Measurements from ENCODE around the gene CRLF1.
A peak's percentile ranks its signal among the peaks of the same experiment; 100 is the strongest.

The CRLF1 gene

DNA sequence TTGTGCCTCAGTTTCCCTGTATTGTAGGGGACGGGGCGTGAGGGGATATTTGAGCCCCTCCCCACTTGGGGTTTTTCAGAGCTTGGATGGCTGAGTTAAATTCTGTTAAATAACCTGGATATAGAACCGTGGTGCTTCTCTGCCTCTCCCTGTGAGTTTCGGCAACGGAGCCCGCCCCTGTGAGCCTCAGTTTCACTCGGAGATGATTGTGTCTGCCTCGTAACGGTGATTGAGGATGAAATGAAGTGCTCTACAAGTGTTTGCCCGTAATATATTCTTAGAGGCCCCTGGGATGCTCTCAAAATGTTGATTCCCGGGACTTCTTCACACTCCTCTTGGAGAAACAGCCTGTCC lies 48.4 kb downstream of the CRLF1 start:
- Histone ChIP-seq H3K4me1 (no peaks in the 10 kb centered on the region), H3K27me3 (no peaks in the 10 kb centered on the region), H3K36me3 (peaks cover 17% of the 10 kb centered on the region), H3K9me3 (no peaks in the 10 kb centered on the region), H3K4me3 (ENCODE audit: low read depth, low read length) (peak overlapping the region; percentile 99)
- TF ChIP-seq, protein P1, sequence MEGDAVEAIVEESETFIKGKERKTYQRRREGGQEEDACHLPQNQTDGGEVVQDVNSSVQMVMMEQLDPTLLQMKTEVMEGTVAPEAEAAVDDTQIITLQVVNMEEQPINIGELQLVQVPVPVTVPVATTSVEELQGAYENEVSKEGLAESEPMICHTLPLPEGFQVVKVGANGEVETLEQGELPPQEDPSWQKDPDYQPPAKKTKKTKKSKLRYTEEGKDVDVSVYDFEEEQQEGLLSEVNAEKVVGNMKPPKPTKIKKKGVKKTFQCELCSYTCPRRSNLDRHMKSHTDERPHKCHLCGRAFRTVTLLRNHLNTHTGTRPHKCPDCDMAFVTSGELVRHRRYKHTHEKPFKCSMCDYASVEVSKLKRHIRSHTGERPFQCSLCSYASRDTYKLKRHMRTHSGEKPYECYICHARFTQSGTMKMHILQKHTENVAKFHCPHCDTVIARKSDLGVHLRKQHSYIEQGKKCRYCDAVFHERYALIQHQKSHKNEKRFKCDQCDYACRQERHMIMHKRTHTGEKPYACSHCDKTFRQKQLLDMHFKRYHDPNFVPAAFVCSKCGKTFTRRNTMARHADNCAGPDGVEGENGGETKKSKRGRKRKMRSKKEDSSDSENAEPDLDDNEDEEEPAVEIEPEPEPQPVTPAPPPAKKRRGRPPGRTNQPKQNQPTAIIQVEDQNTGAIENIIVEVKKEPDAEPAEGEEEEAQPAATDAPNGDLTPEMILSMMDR (IDR thresholded peaks at IDR 0.05; ENCODE audit: low read depth, low read length): no peak
- DNase-seq: no peak

DNA sequence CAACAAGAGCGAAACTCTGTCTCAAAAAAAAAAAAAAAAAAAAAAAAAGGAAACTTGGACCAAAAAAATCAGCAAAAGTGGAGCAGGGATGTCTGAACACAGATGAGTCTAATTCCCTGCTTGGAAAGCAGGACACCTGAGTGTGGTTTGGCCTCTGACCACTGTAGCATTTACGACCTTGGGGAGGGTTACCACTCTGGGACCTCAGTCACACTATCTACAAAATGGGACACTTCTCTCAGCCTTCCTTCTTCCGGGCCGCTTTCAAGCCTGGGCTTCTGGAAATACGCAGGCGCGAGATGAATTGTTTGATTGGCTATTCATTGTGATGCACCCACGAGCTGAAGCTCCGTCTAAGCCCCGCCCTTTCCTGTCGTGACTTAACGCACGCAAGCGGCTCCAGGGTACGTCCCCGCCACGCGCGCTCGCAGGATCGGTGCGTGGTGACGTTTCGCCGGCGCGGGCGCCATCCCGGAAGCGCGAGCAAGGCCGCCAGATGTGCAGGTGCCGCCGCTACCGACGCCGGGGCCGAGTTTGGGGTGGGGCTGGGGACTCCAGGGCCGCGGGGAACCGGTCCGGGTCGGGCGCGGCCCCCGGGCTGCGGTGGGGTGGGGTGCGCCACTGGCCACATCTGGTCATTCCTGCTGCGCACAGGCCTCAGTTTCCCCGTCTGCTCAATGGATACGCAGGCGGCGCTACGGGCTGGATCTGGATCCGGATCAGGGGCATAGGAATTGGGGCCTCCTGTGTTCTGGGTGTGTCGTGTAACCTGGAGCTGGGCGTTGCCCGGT lies 49.0 kb downstream of the CRLF1 start, which contains the start of gene KXD1:
KXD1 (plus strand) TSS at position 460 of the 791 bp plus-strand sequence. CDS start 4,187 bp downstream, outside the sequence.
- TF ChIP-seq, protein P1 (IDR thresholded peaks at IDR 0.05; ENCODE audit: low read depth, low read length): no peak
- H3K9me3 ChIP-seq: no peaks in the 10 kb centered on the region
- H3K36me3 ChIP-seq: peaks cover 14% of the 10 kb centered on the region
- H3K27me3 ChIP-seq: no peaks in the 10 kb centered on the region
- DNase-seq: peak; percentile 97
- no peaks in the 10 kb centered on the region for H3K4me1 ChIP-seq
- peak within 1 kb of the TSS; percentile 99 for H3K4me3 ChIP-seq (ENCODE audit: low read depth, low read length)

DNA sequence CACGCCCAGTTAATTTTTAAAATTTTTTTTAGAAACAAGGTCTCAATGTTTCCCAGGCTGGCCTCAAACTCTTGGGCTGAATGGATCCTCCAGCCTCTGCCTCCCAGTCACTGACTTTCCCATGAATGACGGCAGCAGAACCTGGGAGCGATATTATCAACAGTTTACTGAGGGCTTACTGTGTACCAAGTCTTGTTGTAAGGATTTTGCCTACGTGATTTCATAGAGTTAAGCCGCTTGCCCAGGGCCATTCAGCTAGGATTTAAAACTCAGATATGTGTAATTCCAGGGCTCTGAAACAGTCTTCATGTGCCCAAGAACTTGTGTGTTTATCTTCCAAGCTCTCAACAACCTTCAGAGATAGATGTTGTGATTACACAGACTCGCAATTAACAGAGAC lies 55.0 kb downstream of the CRLF1 start:
- no peaks in the 10 kb centered on the region for H3K36me3 ChIP-seq

DNA sequence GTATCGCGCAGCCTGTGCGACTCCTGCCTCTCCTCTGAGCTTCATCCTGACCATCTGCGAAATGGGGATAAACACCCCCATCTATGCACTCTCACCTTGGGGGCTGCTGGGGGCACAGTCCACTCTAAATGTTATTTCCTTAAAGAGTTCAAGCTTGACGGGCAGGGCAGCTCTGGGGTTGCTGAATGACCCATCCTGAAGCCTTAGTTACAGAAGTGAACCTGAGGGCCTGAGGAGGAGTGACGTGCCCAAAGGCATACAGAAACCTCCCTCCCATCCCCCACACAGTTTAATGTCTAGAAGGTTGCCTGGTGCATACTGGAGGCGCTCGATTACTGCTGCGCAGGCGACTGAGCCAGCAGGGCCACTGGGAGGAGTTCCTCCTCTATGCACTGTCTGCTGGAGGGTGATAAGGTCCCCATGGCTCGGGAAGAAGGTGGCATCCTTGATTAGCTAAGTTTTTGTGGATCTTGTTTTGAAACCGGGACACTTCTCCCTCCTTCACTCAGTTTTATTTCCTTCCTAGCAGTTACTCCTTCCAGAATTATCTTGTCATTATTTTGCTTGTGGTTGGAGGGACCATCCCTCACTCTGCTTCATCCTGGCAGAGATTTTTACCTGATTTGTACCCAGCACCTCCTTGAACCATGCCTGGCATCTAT lies 62.7 kb downstream of the CRLF1 start:
- TF ChIP-seq, protein P1 (IDR thresholded peaks at IDR 0.05; ENCODE audit: low read depth, low read length): peak; percentile 14; the same call in 1 of the 2 replicates
- Histone ChIP-seq H3K4me3 (ENCODE audit: low read depth, low read length) (peak overlapping the region; percentile 54), H3K9me3 (no peaks in the 10 kb centered on the region), H3K4me1 (peaks cover 5% of the 10 kb centered on the region), H3K36me3 (peaks cover 20% of the 10 kb centered on the region), H3K27me3 (no peaks in the 10 kb centered on the region)
- DNase-seq: peak; percentile 63

More for the DNA sequence above, 55.0 kb downstream of the CRLF1 start:
- H3K4me1 ChIP-seq: no peaks in the 10 kb centered on the region
- H3K9me3 ChIP-seq: no peaks in the 10 kb centered on the region
- TF ChIP-seq, protein P1 (IDR thresholded peaks at IDR 0.05; ENCODE audit: low read depth, low read length): no peak
- no peaks in the 10 kb centered on the region for H3K27me3 ChIP-seq
- H3K4me3 ChIP-seq (ENCODE audit: low read depth, low read length): no peak overlapping the region
- DNase-seq: no peak
